Central memory CD4-positive, alpha-beta T cell (primary cell): ENCODE results near the gene ESPL1.
"Not testable (repeated sequence)": the region's sequence is repeated elsewhere in the genome, so short reads cannot be mapped to it uniquely, and the experiment has no call there.

ENCODE experiments used
- DNase-seq: peaks from one replicate; pipeline ENCODE4 v3.0.0; 2022

ESPL1 gene

GRCh38 chr12:53306826-53307225 lies 38.7 kb downstream of the ESPL1 start:
- DNase-seq, result no peak

GRCh38 chr12:53308276-53308675 lies 40.2 kb downstream of the ESPL1 start:
- DNase-seq, result no peak

GRCh38 chr12:53313996-53314395 lies 45.9 kb downstream of the ESPL1 start:
- no peak for DNase-seq

DNA sequence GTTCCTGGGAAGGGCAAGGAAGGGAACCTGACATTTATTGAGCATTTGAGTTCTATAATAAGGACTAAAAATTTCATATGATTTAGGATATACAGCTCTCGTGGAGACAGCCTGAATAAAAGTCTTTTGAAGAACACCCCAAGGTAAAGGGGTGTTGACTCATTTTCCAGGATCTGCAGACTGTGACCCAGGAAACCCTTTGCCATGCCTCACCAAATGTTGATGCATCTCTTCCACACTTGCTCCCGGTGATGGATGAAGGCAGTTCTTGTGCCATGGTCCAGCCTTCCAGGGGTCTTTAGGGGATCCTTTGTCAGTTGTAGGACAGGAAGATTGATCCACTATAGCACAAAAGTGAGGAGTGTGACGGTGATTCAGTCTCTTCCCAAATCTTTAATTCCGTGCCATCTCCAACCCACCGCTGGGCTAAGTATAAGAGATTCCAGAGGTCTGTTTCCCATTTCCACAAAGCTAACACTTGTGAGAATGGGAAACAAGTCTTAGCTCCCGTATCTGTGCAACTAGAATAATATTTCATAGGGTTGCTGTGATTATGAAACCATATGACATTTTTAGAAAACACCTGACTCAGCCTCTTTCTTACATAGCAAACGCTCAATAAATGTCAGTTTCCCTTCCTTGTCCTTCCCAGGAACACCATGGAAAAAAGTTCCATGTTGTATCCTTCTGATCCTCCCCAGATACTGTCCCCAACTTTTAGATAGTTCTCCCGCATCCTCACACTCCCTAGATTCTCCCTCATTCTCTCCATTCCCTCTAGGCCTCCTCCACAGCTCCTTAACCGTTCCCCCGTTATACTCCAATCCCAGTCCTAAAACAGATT lies 52.5 kb downstream of the ESPL1 start:
- DNase-seq, result no peak

DNA sequence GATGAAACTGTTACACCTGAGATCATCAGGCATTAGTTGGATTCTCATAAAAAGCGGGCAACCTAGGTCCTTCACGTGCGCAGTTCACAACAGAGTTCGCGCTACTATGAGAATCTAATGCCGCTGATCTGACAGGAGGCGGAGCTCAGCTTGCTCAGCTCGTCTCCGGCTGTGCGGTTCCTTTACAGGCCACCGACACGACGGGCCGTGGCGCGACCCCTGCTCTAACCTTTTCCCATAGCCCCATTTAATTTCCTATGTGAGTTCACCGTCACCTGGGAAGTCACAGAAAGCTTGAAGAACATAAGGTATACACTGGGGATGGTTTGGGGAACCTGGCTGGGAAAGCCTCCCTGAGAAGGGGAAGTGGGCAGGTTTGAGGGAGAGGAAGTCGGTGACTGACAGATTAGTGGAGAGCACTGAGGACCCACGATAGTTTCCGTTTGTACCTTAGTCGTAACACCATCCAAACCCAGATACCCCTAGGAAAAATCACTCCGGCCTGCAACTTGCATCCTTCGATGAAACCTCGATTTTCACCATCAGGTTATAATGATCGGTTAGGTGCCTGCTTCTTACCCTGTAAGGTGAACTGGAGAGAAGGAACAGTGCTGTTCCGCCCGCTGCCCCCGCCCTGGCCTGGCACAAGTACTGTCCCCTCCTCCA lies 56.1 kb downstream of the ESPL1 start:
- DNase-seq, result peak; percentile 64

DNA sequence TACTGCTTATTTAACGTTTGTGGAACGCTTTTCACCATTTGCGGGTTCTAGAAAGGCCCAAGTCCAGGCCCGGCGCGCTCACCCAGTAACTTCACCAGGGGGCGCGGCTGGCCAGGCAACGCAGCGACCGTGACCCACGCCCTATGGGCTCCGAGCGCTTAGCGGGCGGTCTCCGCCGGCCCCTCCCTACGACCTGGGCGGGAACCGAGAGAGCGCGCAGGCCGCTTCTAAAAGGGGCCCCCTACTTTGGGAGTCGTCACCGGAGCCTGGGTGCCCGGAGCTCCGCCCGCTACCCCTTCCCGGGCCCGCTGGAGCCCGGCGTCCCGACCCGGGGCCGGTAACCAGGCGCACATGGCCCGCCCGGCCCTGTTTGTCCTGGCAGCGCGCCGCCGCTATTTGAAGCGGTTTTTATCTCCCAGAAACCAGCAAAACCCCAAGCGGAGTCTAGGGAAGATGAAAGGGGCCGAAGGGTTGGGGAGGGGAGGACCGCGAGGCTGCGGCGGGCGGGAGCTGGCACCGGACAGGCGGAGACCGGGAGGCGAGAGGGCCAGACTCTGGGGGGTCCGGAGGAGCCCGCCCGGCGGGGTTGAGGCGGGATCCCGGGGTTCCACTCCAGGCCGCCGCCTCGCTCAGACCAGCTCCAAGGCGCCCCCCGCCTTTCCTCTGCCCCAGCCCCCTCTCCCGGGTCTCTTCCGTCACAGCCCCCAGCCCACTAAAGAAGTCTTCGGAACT lies 56.8 kb downstream of the ESPL1 start:
- DNase-seq, result peak; percentile 68

DNA sequence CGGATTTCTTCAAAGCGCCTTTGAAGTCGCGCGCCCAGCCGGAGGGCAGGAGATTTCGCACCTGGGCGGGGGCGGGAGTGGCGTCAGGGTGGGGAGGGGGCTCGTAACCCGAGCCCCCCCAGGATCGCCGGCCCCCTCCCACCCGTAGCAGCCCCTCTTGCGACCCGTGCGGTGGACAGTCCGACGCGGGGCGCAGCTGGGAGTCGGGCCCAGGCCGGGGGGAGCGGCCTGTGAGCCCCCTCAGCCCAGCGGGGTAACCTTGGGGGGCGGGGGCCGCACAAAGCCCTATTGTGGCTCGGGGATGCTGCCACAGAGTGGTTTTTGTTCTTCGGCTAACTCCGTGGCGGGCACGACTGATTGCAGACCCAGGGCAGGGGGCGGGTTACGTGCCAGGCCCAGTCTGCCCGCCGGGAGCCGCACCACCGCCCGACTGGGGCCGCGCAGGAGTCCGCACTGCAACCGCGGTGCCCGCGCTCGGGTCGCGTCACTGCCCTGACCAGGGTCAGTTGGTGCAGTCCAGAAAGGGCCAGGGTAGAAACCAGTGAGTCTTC lies 57.5 kb downstream of the ESPL1 start:
- peak; percentile 7 for DNase-seq

DNA sequence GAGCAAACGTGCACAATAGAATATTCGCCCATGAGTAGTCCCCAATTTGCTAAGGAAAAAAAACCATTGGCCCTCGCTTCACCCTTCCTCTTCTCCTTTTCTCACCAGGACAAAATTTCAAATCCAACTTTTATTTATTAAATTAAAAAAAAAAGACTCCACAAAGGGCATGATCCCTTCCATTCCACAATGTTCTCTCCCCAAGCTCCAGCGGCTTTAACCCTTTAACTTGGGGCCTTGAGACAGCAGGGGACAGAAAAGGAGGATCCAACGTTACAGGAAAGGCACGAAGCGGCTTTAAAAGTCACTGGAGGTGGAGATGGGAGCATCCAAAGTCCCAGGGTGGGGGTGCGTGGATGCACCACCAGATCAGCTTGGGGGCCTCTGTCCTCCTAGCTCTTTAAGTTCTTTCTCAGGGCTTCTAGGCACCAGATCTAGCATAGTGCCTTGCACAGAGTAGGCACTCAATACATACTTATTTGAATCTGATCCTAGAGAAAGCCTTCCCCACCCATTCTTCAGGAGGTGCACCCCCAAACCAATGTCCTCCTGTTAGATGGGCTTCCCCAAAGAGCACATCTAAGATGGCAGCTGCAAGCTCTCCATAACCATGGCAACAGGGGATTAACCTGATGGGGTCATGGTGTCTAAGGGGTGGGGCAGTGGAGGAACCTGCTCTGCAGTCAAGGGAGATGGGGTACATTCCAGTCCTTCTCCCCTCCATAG lies 58.5 kb downstream of the ESPL1 start:
- no peak for DNase-seq

GRCh38 chr12:53327435-53328042 lies 59.4 kb downstream of the ESPL1 start:
- no peak for DNase-seq

DNA sequence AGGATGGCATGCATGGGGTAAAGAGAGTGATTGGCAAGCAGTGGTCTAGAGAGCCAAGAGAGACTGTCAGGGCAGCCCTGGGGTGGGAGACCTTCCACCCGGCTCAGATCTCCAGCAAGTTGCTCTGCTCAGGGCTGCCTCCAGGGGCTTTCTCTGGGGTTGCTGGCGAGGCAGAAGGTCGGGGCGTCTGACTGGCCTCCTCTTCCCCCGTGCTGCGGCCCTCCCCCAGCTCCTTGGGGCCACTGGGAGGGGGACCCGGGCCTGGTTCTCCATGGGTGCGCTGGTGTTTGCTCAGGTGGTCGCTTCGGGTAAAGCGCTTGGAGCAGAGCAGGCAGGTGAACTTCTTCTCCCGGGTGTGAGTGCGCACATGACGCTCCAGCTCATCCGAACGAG lies 59.9 kb downstream of the ESPL1 start:
- DNase-seq, result no peak

- no peak for DNase-seq
Measured at GRCh38 chr12:53330671-53331070, 62.6 kb downstream of the ESPL1 start.

- not testable (repeated sequence) for DNase-seq
Measured at GRCh38 chr12:53332339-53332738, 64.2 kb downstream of the ESPL1 start.

- no peak for DNase-seq
Measured at GRCh38 chr12:53332744-53333143, 64.6 kb downstream of the ESPL1 start.

GRCh38 chr12:53333289-53333688 lies 65.2 kb downstream of the ESPL1 start:
- no peak for DNase-seq

DNA sequence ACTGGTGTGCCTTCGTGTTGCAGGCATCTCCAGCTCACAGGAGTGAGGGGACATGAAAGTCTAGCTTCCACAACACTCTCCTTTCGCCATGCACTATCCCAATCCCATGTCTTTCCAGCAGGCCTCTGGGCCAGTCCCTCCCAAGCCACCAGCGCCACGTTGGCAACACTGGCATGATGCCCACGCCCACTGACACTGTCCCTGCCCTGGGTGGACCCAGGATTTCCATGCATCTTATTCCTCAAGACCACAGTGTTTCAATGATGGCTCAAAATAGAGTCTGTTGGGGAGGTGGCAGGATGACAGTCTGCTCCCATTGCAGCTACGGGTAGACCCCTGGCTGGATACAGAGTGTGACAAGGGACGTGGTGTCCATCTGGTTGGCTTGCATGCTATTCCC lies 65.7 kb downstream of the ESPL1 start:
- no peak for DNase-seq

GRCh38 chr12:53334822-53335221 lies 66.7 kb downstream of the ESPL1 start:
- no peak for DNase-seq

- no peak for DNase-seq
Measured at GRCh38 chr12:53336181-53336681, 68.1 kb downstream of the ESPL1 start, which contains the start of gene SP7. SP7 (minus strand) TSS chr12:53336354; CDS start chr12:53335646, 708 bp downstream.

DNA sequence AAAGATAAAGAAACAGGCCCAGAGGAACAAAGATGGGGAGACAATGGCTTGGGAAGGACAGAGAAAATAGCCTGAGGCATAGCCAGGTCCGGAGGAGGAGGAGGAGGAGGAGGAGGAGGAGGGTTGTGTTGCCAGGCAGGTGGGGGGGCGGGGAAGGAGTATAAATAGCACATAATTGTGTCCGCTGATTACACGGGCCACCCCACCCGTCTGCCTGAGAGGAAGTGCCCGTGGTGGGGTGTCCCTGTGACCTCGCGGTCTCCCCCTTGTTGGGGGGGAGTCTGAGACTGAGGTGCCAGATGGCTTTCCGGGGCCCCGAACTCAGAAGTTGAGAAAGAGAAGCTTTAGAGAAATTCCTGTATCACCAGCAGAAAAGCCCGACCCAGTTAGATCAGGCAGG lies 69.9 kb downstream of the ESPL1 start:
- no peak for DNase-seq

DNA sequence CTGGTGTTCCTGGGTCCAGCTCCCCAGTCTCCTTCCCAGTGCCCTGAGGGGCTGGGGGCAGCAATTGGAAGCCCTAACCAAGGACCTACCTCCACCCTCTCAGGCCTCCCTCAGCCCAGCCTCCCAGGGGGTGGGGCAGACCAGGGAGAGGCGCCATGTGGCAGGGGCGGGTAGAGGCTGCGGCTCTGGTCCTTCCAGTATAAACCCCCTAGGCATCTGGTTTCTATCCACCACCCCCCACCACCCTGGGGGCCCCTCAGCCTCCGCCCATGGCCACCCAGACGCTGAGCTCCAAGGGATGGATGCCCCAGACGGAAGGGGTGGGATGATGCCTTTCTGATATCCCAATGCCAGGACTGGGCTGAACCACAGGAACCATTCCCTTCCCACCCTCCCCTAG lies 70.8 kb downstream of the ESPL1 start:
- no peak for DNase-seq

- no peak for DNase-seq
Measured at GRCh38 chr12:53340398-53340797, 72.3 kb downstream of the ESPL1 start.
